ENCODE data around the gene ZNF726.
"Not testable (repeated sequence)": the region's sequence is repeated elsewhere in the genome, so short reads cannot be mapped to it uniquely, and the experiment has no call there.

The ZNF726 gene

GRCh38 chr19:23969630-23970029, 54.9 kb downstream of the ZNF726 start:
- no peak for ATAC-seq
- no peaks in the 10 kb centered on the region for H3K36me3 Mint-ChIP-seq (ENCODE audit: low read depth)
- no peak overlapping the region for H3K27ac Mint-ChIP-seq
- no peaks in the 10 kb centered on the region for H3K9me3 Mint-ChIP-seq
- H3K27me3 Mint-ChIP-seq: peaks cover 27% of the 10 kb centered on the region
- no peak overlapping the region for H3K4me3 Mint-ChIP-seq
- no peak for DNase-seq
- peaks cover 5% of the 10 kb centered on the region for H3K4me1 Mint-ChIP-seq

- H3K4me3 Mint-ChIP-seq: no peak overlapping the region
- ATAC-seq: no peak
Measured at GRCh38 chr19:23971598-23971997, 56.9 kb downstream of the ZNF726 start.

GRCh38 chr19:23972161-23972560, 57.5 kb downstream of the ZNF726 start:
- Mint-ChIP-seq H3K9me3 (no peaks in the 10 kb centered on the region), H3K36me3 (ENCODE audit: low read depth) (no peaks in the 10 kb centered on the region), H3K4me1 (peaks cover 5% of the 10 kb centered on the region), H3K27ac (no peak overlapping the region), H3K4me3 (no peak overlapping the region), H3K27me3 (peaks cover 27% of the 10 kb centered on the region)
- no peak for ATAC-seq
- no peak for DNase-seq

More at GRCh38 chr19:23971598-23971997, 56.9 kb downstream of the ZNF726 start:
- Mint-ChIP-seq H3K4me1 (peaks cover 5% of the 10 kb centered on the region), H3K36me3 (ENCODE audit: low read depth) (no peaks in the 10 kb centered on the region), H3K27ac (no peak overlapping the region), H3K9me3 (no peaks in the 10 kb centered on the region), H3K27me3 (peaks cover 27% of the 10 kb centered on the region)
- DNase-seq: no peak

- Mint-ChIP-seq H3K4me1 (peaks cover 5% of the 10 kb centered on the region), H3K27ac (no peak overlapping the region), H3K4me3 (no peak overlapping the region), H3K27me3 (peaks cover 24% of the 10 kb centered on the region), H3K36me3 (ENCODE audit: low read depth) (no peaks in the 10 kb centered on the region), H3K9me3 (no peaks in the 10 kb centered on the region)
- no peak for DNase-seq
- no peak for ATAC-seq
Measured at GRCh38 chr19:23974941-23975340, 60.3 kb downstream of the ZNF726 start.

GRCh38 chr19:23976631-23977030, 61.9 kb downstream of the ZNF726 start:
- H3K36me3 Mint-ChIP-seq (ENCODE audit: low read depth); H3K9me3 Mint-ChIP-seq; H3K4me3 Mint-ChIP-seq; DNase-seq; ATAC-seq; H3K4me1 Mint-ChIP-seq; H3K27ac Mint-ChIP-seq: not testable (repeated sequence)
- H3K27me3 Mint-ChIP-seq: peaks cover 11% of the 10 kb centered on the region

GRCh38 chr19:23977256-23977655, 62.6 kb downstream of the ZNF726 start:
- not testable (repeated sequence) for H3K36me3 Mint-ChIP-seq (ENCODE audit: low read depth); H3K9me3 Mint-ChIP-seq; H3K27ac Mint-ChIP-seq; ATAC-seq; H3K4me1 Mint-ChIP-seq; DNase-seq; H3K4me3 Mint-ChIP-seq; H3K27me3 Mint-ChIP-seq

- Mint-ChIP-seq H3K36me3 (ENCODE audit: low read depth) (no peaks in the 10 kb centered on the region), H3K9me3 (no peaks in the 10 kb centered on the region), H3K4me3 (no peak overlapping the region), H3K4me1 (no peaks in the 10 kb centered on the region), H3K27ac (no peak overlapping the region), H3K27me3 (peaks cover under 1% of the 10 kb centered on the region)
- ATAC-seq (no peak), DNase-seq (no peak)
Measured at GRCh38 chr19:23978068-23978467, 63.4 kb downstream of the ZNF726 start.

GRCh38 chr19:23980805-23981204, 66.1 kb downstream of the ZNF726 start:
- Mint-ChIP-seq H3K4me3 (no peak overlapping the region), H3K27me3 (no peaks in the 10 kb centered on the region), H3K4me1 (no peaks in the 10 kb centered on the region), H3K9me3 (no peaks in the 10 kb centered on the region), H3K36me3 (ENCODE audit: low read depth) (no peaks in the 10 kb centered on the region), H3K27ac (no peak overlapping the region)
- no peak for ATAC-seq
- DNase-seq: no peak

GRCh38 chr19:23981863-23982262, 67.2 kb downstream of the ZNF726 start:
- Mint-ChIP-seq H3K4me1 (no peaks in the 10 kb centered on the region), H3K27me3 (no peaks in the 10 kb centered on the region), H3K4me3 (no peak overlapping the region), H3K9me3 (no peaks in the 10 kb centered on the region), H3K36me3 (ENCODE audit: low read depth) (no peaks in the 10 kb centered on the region), H3K27ac (no peak overlapping the region)
- ATAC-seq: no peak
- no peak for DNase-seq

- H3K27ac Mint-ChIP-seq: no peak overlapping the region
- H3K36me3 Mint-ChIP-seq (ENCODE audit: low read depth): no peaks in the 10 kb centered on the region
- H3K9me3 Mint-ChIP-seq: no peaks in the 10 kb centered on the region
- ATAC-seq: no peak
- DNase-seq: no peak
- H3K4me1 Mint-ChIP-seq: no peaks in the 10 kb centered on the region
- H3K27me3 Mint-ChIP-seq: no peaks in the 10 kb centered on the region
- H3K4me3 Mint-ChIP-seq: no peak overlapping the region
Measured at GRCh38 chr19:23983406-23983805, 68.7 kb downstream of the ZNF726 start.
